Muscle layer of colon (tissue), 2 donors: Measurements from ENCODE around the gene MARK3.

Experiments
- H3K27ac ChIP-seq: one replicate; pipeline ENCODE4 v1.7.0; 2013; ENCODE audit warnings: low read depth, mild to moderate bottlenecking, low read length, moderate library complexity
- H3K27me3 ChIP-seq, 2 donors: one replicate each; pipeline ENCODE4 v1.7.0; 2013; ENCODE audit warnings: low read length in 2 of 2, mild to moderate bottlenecking in 2 of 2; ENCODE audit not compliant: insufficient read depth in 2 of 2, control insufficient read depth in 1 of 2
- H3K36me3 ChIP-seq: one replicate; pipeline ENCODE4 v1.7.0; 2013; ENCODE audit warnings: mild to moderate bottlenecking, low read length; ENCODE audit not compliant: insufficient read depth
- H3K4me1 ChIP-seq: one replicate; pipeline ENCODE4 v1.7.0; 2013; ENCODE audit warnings: mild to moderate bottlenecking, low read length; ENCODE audit not compliant: insufficient read depth
- H3K4me3 ChIP-seq, 2 donors: one replicate each; pipeline ENCODE4 v1.7.0; 2013; ENCODE audit warnings: low read length in 2 of 2, low read depth in 1 of 2, mild to moderate bottlenecking in 1 of 2, moderate library complexity in 1 of 2
- H3K9ac ChIP-seq: one replicate; pipeline ENCODE4 v1.7.0; 2013; ENCODE audit warnings: low read length
- H3K9me3 ChIP-seq: one replicate; pipeline ENCODE4 v1.7.0; 2013; ENCODE audit warnings: mild to moderate bottlenecking, low read length
- donor health status: abdominal sarcoma.
- donor health status: Adenocarcinoma of cecum.

The MARK3 gene

DNA sequence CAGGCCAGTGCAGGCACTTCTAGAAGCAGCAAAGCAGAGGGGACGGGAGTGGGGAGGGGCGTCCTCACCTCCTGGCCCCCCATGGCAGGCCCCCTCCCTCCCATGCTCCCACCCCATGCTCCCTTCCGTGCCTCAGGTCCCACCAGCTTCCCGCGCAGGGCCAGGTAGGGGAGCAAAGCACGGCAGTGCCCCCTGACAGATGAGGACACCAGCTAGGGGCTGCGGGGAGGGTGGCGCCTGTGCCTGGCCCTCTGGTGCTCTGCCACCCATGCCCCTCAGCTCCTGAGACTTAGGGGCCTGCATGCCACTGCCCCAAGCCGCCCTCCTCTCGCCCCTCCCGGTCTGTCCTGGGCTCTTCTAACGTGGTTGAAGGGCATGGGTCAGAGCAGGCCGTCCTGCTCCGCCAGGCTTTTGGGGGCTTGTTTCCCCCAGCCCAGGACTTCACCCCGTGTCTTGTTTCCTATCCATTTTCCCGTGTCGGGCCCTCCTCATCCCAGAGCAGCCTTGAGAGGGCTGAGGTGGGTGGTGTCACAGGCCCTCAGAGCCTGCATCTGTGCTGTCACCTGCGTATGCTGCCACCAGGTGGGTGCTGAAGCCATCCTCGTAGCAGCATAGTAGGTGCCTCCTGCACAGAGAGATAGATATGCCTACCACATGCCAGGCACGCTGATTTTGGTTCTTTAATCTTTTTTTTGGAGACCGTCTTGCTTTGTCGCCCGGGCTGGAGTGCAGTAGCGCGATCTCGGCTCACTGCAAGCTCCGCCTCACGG, 154.0 kb downstream of the MARK3 start:
- Histone ChIP-seq H3K4me1 (peaks cover 82% of the 10 kb centered on the region), H3K9ac (no peak overlapping the region), H3K9me3 (no peaks in the 10 kb centered on the region), H3K36me3 (no peaks in the 10 kb centered on the region), H3K27me3 (no peaks in the 10 kb centered on the region), H3K27ac (peak overlapping the region; percentile 85), H3K4me3 (no peak overlapping the region)

DNA sequence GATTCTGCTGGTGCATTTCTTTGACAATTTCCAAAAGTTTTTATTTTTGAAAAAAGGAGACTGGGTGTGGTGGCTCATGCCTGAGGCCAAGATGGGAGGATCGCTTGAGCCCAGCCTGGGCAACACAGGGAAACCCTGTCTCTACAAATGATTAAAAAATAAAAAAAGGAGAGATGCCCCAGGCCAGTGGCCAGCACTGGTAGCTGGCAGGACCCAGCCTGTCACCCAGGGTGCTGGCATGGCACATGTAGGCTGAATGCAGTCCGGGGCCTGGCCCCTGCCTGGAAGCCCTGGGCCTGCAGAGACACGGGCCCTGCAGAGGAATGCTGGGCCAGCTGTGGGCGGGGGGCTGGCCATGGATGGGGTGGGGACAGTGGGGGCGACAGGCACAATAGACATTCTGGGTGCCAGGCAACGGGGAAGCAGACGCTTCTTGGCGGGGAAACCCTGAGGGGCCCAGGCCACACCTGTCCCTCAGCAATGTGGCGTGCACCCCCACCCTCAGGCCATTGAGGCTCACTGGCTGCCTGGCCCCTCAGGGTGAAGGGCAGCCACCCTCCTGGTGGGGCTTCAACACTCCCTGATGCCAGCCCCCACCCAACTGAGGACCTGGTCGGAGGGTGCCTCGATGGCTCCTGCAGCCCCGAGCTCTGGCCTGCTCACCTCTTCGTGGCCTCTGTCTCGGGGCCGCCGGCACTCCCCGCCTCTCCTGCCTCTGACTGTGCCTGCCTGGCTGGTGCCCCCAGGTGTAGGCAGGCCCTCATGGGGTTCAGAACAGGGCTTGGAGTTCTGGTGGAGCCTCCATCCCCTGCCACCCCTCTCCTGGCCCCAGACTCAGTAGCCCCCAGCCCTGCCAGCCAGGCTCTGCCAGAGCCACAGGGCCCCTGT, 155.8 kb downstream of the MARK3 start:
- no peaks in the 10 kb centered on the region for H3K36me3 ChIP-seq
- peak overlapping the region; percentile 59 for H3K27ac ChIP-seq
- H3K9ac ChIP-seq = no peak overlapping the region
- H3K27me3 ChIP-seq = no peaks in the 10 kb centered on the region
- H3K4me1 ChIP-seq = peaks cover 76% of the 10 kb centered on the region
- no peaks in the 10 kb centered on the region for H3K9me3 ChIP-seq
- H3K4me3 ChIP-seq = peak overlapping the region in 1 of 2 donors; percentile 31

- no peaks in the 10 kb centered on the region for H3K9me3 ChIP-seq
- H3K27me3 ChIP-seq = no peaks in the 10 kb centered on the region
- H3K36me3 ChIP-seq = no peaks in the 10 kb centered on the region
- peak overlapping the region; percentile 59 for H3K27ac ChIP-seq
- peak overlapping the region in 1 of 2 donors; percentile 31 for H3K4me3 ChIP-seq
- peaks cover 79% of the 10 kb centered on the region for H3K4me1 ChIP-seq
- peak overlapping the region; percentile 4 for H3K9ac ChIP-seq
Observed at GRCh38 chr14:103541709-103542604, 156.7 kb downstream of the MARK3 start.

DNA sequence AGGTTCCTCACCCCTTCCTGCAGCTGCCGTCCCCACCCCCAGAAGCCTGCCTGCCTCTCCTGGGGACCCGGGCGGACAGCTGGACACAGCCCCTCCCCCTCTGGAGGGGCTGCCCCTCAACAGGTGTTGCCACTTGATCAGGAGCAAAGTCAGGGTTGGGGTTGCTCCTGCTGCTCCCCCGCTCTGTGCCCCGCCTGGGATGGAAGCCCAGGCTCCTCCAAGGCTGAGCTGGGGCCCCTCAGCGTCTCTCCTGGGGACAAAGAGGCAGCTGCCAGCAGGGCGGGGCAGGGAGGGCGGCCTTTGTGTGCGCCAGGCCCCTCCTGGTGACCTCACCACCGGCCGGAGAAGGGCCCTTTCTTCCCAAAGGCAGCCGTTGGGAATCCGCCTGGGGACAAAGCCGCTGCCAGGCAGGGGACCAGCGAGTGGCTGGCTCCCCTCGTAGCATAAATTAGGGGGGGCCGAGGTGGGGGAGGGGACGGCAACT, 157.4 kb downstream of the MARK3 start:
- Histone ChIP-seq H3K27me3 (no peaks in the 10 kb centered on the region), H3K4me1 (peaks cover 82% of the 10 kb centered on the region), H3K36me3 (no peaks in the 10 kb centered on the region), H3K4me3 (peak overlapping the region in 1 of 2 donors; percentile 31), H3K27ac (peak overlapping the region; percentile 59), H3K9ac (peak overlapping the region; percentile 4), H3K9me3 (no peaks in the 10 kb centered on the region)

DNA sequence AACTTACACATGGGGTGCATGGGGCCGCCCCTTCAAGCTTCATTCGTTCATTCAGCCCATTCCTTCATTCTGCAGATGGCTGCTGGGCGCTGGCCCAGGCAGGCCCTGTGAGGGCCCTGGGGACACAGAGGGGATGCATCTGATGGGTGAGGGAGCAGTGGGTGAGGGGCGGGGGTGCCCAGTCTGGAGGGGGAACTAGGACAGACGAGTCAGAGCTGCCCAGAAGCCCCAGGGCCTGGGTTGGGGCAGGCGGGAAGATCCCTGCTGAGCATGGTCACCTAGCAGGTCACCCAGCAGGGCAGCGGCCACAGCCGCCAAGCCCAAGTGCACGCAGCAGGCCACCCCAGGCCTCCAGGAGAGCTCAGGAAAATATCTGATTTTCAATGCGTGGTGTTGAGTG, 157.9 kb downstream of the MARK3 start:
- peaks cover 86% of the 10 kb centered on the region for H3K4me1 ChIP-seq
- H3K27ac ChIP-seq = peak overlapping the region; percentile 59
- no peaks in the 10 kb centered on the region for H3K27me3 ChIP-seq
- H3K36me3 ChIP-seq = no peaks in the 10 kb centered on the region
- H3K9me3 ChIP-seq = no peaks in the 10 kb centered on the region
- no peak overlapping the region for H3K4me3 ChIP-seq
- H3K9ac ChIP-seq = no peak overlapping the region

GRCh38 chr14:103543721-103544387, 158.6 kb downstream of the MARK3 start:
- Histone ChIP-seq H3K27ac (peak overlapping the region; percentile 59), H3K27me3 (no peaks in the 10 kb centered on the region), H3K36me3 (no peaks in the 10 kb centered on the region), H3K4me1 (peaks cover 86% of the 10 kb centered on the region), H3K9ac (no peak overlapping the region), H3K4me3 (peak overlapping the region in 1 of 2 donors; percentile 35), H3K9me3 (no peaks in the 10 kb centered on the region)

- peak overlapping the region; percentile 62 for H3K27ac ChIP-seq
- H3K4me3 ChIP-seq = no peak overlapping the region
- no peaks in the 10 kb centered on the region for H3K9me3 ChIP-seq
- H3K4me1 ChIP-seq = peaks cover 87% of the 10 kb centered on the region
- H3K9ac ChIP-seq = no peak overlapping the region
- no peaks in the 10 kb centered on the region for H3K36me3 ChIP-seq
- H3K27me3 ChIP-seq = no peaks in the 10 kb centered on the region
Observed at GRCh38 chr14:103544388-103545218, 159.4 kb downstream of the MARK3 start.

- peak overlapping the region; percentile 62 for H3K27ac ChIP-seq
- peaks cover 89% of the 10 kb centered on the region for H3K4me1 ChIP-seq
- H3K4me3 ChIP-seq = no peak overlapping the region
- H3K36me3 ChIP-seq = no peaks in the 10 kb centered on the region
- no peaks in the 10 kb centered on the region for H3K9me3 ChIP-seq
- no peaks in the 10 kb centered on the region for H3K27me3 ChIP-seq
- no peak overlapping the region for H3K9ac ChIP-seq
Observed at GRCh38 chr14:103545219-103545914, 160.2 kb downstream of the MARK3 start.

DNA sequence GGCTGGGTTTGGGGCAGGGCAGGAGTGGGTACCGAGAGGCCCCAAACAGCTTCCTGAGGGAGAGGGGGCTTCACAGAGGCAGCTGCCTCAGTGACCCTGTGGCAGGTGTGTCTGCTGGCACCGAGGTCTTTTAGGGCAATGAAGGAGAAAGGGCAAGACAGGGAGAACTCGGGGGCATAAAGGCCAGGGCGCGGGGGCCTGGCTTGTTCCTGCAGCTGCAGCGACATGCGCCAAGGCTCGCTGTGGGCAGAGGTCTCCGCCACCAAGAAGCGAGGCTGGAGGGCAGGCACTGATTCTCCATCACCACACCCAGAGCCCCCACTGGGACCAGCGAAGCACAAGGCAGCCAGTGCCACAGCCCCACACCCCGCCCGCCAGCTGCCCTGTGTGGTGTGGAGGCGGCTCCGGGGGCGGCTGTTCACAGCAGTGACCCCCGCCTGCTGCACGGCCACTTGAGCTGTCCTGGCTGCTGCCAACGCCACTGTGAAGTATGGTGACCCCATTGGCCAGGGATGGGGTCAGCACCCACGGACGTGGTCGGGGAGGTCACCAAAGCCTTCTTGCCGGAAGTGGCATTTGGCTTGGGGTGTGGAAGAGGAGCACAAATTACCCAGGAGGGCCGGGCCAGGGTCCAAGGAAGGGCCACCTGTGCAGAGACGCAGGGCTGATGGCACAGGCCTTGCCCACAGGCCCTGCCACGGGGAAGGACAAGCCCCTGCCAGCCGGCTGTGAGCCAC, 160.9 kb downstream of the MARK3 start:
- Histone ChIP-seq H3K27ac (peak overlapping the region; percentile 43), H3K27me3 (no peaks in the 10 kb centered on the region), H3K4me3 (no peak overlapping the region), H3K36me3 (no peaks in the 10 kb centered on the region), H3K9me3 (no peaks in the 10 kb centered on the region), H3K9ac (no peak overlapping the region), H3K4me1 (peaks cover 89% of the 10 kb centered on the region)
